ENCODE results near the gene NINL. TPM values are rescaled to one million over a fixed set of nuclear protein-coding genes. Genes with fewer than 3 reads are reported as not detected.

The NINL gene
- total and polyA plus RNA-seq, 2 of the 4 experiments (the other 2 are of a cell fraction): 3.0 to 10.4 TPM

DNA sequence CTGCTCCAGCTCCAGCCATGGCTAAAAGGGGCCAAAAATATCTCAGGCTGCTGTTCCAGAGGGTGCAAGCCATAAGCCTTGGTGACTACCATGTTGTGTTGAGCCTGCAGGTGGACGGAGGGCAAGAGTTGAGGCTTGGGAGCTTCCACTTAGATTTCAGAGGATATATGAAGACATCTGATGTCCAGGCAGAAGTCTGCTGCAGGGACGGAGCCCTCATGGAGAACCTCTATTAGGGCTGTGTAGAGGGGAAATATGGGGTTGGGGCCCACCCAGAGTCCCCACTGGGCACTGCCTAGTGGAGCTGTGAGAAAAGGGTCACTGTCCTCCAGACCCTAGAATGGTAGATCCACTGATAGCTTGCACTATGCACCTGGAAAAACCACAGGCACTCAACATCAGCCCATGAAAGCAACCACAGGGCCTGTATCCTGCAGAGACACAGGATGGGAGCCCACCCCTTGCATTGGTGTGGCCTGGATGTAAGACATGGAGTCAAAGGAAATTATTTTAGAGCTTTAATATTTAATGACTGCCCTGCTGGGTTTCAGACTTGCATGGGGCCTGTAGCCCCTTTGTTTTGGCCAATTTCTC, 70.5 kb downstream of the NINL start:
- Histone ChIP-seq H3K79me1 (ENCODE audit: low read depth in 1 of 2, low read length in 2 of 2) (peaks cover 0 to 3% of the 10 kb centered on the region in 2 experiments; a peak in 3 of 4 replicates), H4K5ac (ENCODE audit: low read depth, low read length) (no peak overlapping the region), H2BK20ac (ENCODE audit: low read depth, low read length) (no peak overlapping the region), H3K4ac (ENCODE audit: low read depth, low read length) (no peak overlapping the region), H2AK5ac (ENCODE audit: low read depth, low read length) (no peak overlapping the region), H3K23ac (ENCODE audit: low read depth, low read length) (no peak overlapping the region), H3K14ac (replicated peaks; ENCODE audit: low read depth, low read length) (no peak overlapping the region), H2BK15ac (ENCODE audit: low read depth, low read length) (no peak overlapping the region), H3K56ac (ENCODE audit: extremely low read depth, insufficient read depth, low read length) (no peak overlapping the region), H3K4me3 (ENCODE audit: insufficient read depth, low read depth, low read length) (no peak overlapping the region), H2BK5ac (ENCODE audit: low read depth, low read length, poor library complexity, severe bottlenecking) (no peak overlapping the region), H3K4me1 (ENCODE audit: control insufficient read depth, insufficient read depth, low read length) (no peaks in the 10 kb centered on the region), H4K20me1 (ENCODE audit: insufficient read depth, low read length) (no peaks in the 10 kb centered on the region), H3K36me3 (ENCODE audit: control insufficient read depth, insufficient read depth, low read length) (peaks cover 50% of the 10 kb centered on the region), H3K9ac (ENCODE audit: low read depth, low read length) (no peak overlapping the region), H2BK120ac (ENCODE audit: low read depth, low read length) (no peak overlapping the region), H3K9me1 (ENCODE audit: insufficient read depth, low read length) (peaks cover 8% of the 10 kb centered on the region), H4K91ac (ENCODE audit: insufficient read depth, low read depth, low read length) (no peak overlapping the region), H3K9me3 (ENCODE audit: control insufficient read depth, insufficient read depth, low read length) (peaks cover 16% of the 10 kb centered on the region), H3K27ac (ENCODE audit: insufficient read depth, low read length) (no peak overlapping the region), H4K8ac (ENCODE audit: low read depth in 2 of 2, low read length in 2 of 2) (no peak overlapping the region), H3K18ac (ENCODE audit: low read depth, low read length) (no peak overlapping the region), H2AK9ac (replicated peaks; ENCODE audit: low read depth, low read length, poor library complexity) (no peak overlapping the region), H3K27me3 (ENCODE audit: control insufficient read depth, insufficient read depth, low read length) (no peaks in the 10 kb centered on the region), H2AFZ (replicated peaks; ENCODE audit: low read length, poor library complexity) (no peak overlapping the region), H3K4me2 (ENCODE audit: low read depth, low read length) (no peak overlapping the region)
- TF ChIP-seq MAZ (IDR thresholded peaks at IDR 0.05; ENCODE audit: borderline replicate concordance, low read depth, low read length) (no peak), RCOR1 (IDR thresholded peaks at IDR 0.05; ENCODE audit: insufficient replicate concordance, low read length) (no peak), SMC3 (IDR thresholded peaks at IDR 0.05; ENCODE audit: low read depth, low read length) (no peak), RFX5 (IDR thresholded peaks at IDR 0.05; ENCODE audit: low read depth, low read length) (no peak), MXI1 (IDR thresholded peaks at IDR 0.05; ENCODE audit: borderline replicate concordance, low read depth, low read length) (no peak), NFE2L2 (IDR thresholded peaks at IDR 0.05; ENCODE audit: low read depth, low read length) (no peak), CEBPB (IDR thresholded peaks at IDR 0.05; ENCODE audit: low read depth, low read length) (no peak), CHD1 (IDR thresholded peaks at IDR 0.05; ENCODE audit: low read depth, low read length) (no peak), POLR2A (IDR thresholded peaks at IDR 0.05; ENCODE audit: low read depth, low read length) (no peak), FOS (IDR thresholded peaks at IDR 0.05; ENCODE audit: low read depth, low read length) (no peak), RAD21 (IDR thresholded peaks at IDR 0.05; ENCODE audit: low read length) (no peak), MAFK (IDR thresholded peaks at IDR 0.05; ENCODE audit: low read depth, low read length) (no peak), BHLHE40 (IDR thresholded peaks at IDR 0.05; ENCODE audit: low read depth, low read length) (no peak)
- TF ChIP-seq, protein P1, sequence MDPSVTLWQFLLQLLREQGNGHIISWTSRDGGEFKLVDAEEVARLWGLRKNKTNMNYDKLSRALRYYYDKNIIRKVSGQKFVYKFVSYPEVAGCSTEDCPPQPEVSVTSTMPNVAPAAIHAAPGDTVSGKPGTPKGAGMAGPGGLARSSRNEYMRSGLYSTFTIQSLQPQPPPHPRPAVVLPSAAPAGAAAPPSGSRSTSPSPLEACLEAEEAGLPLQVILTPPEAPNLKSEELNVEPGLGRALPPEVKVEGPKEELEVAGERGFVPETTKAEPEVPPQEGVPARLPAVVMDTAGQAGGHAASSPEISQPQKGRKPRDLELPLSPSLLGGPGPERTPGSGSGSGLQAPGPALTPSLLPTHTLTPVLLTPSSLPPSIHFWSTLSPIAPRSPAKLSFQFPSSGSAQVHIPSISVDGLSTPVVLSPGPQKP (IDR thresholded peaks at IDR 0.05; ENCODE audit: borderline replicate concordance, low read depth, low read length): no peak
- TF ChIP-seq, protein P2, sequence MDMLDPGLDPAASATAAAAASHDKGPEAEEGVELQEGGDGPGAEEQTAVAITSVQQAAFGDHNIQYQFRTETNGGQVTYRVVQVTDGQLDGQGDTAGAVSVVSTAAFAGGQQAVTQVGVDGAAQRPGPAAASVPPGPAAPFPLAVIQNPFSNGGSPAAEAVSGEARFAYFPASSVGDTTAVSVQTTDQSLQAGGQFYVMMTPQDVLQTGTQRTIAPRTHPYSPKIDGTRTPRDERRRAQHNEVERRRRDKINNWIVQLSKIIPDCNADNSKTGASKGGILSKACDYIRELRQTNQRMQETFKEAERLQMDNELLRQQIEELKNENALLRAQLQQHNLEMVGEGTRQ (IDR thresholded peaks at IDR 0.05; ENCODE audit: low read depth, low read length): no peak
- TF ChIP-seq, protein P3, sequence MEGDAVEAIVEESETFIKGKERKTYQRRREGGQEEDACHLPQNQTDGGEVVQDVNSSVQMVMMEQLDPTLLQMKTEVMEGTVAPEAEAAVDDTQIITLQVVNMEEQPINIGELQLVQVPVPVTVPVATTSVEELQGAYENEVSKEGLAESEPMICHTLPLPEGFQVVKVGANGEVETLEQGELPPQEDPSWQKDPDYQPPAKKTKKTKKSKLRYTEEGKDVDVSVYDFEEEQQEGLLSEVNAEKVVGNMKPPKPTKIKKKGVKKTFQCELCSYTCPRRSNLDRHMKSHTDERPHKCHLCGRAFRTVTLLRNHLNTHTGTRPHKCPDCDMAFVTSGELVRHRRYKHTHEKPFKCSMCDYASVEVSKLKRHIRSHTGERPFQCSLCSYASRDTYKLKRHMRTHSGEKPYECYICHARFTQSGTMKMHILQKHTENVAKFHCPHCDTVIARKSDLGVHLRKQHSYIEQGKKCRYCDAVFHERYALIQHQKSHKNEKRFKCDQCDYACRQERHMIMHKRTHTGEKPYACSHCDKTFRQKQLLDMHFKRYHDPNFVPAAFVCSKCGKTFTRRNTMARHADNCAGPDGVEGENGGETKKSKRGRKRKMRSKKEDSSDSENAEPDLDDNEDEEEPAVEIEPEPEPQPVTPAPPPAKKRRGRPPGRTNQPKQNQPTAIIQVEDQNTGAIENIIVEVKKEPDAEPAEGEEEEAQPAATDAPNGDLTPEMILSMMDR (conservative IDR thresholded peaks at IDR 0.05; ENCODE audit: low read depth, low read length): no peak
- CTCF ChIA-PET: no interaction called here
- DNase-seq: no peak
- POLR2A ChIA-PET (ENCODE audit: unreplicated experiment): no interaction called here
- intact Hi-C loops (cut with micrococcal nuclease): no loop called here
- no CpG with 5 or more reads among the region's 2 CpGs for WGBS, 2 experiments (ENCODE audit: extremely low coverage in 2 of 2, insufficient read length in 1 of 2)
- in situ Hi-C loops (cut with MboI; ENCODE audit: low sequenced_read_pairs): loop anchor here (25.0 kb wide), 2 partner anchors 147 to 472 kb away; no protein-coding TSS in a partner anchor
- ATAC-seq (ENCODE audit: low read depth): no peak
- BruUV-seq (replicated peaks): no TSS peak
- dilution Hi-C loops (cut with HindIII; ENCODE audit: low sequenced_read_pairs, unreplicated experiment): no loop called here
